A549 (cell line): Measurements from ENCODE around the gene TRIM65.

Experiments used
- CTCF ChIP-seq: fragments of >200 bp; sonication (Bioruptor Twin); formaldehyde crosslinking; IDR thresholded peaks from 3 replicates; pipeline ENCODE4 v1.5.1; 2016
- ELK1 ChIP-seq: fragments of 150-350 bp; IDR thresholded peaks from 2 replicates; pipeline ENCODE4 v1.6.1; 2014; ENCODE audit warnings: low read depth, mild to moderate bottlenecking, low read length
- EP300 ChIP-seq, 2 experiments: fragments of >200 bp; sonication (Bioruptor Twin); formaldehyde crosslinking; IDR thresholded peaks; 2 replicates in 1 of 2; 3 replicates in 1 of 2; pipeline ENCODE4 v1.6.1; 2016 to 2017
- KDM5A ChIP-seq: fragments of 200-600 bp; sonication (generic); IDR thresholded peaks from 2 replicates; pipeline ENCODE4 v1.6.1; 2016; ENCODE audit warnings: antibody characterized with exemption, mild to moderate bottlenecking
- MAX ChIP-seq: IDR thresholded peaks from 2 replicates; pipeline ENCODE4 v1.6.1; 2012
- NR3C1 ChIP-seq: fragments of >200 bp; sonication (Bioruptor Twin); formaldehyde crosslinking; IDR thresholded peaks from 3 replicates; pipeline ENCODE4 v1.6.1; 2017
- REST ChIP-seq: fragments of 200-600 bp; sonication (generic); IDR thresholded peaks from 2 replicates; pipeline ENCODE4 v1.6.1; 2016; ENCODE audit warnings: antibody characterized with exemption, mild to moderate bottlenecking, moderate library complexity
- RNF2 ChIP-seq: fragments of 200-600 bp; sonication (generic); IDR thresholded peaks from 2 replicates; pipeline ENCODE4 v1.6.1; 2016; ENCODE audit warnings: low read depth, mild to moderate bottlenecking, antibody characterized with exemption, moderate library complexity, borderline replicate concordance
- TFCP2L1 ChIP-seq: fragments of 250-450 bp; sonication (Bioruptor Pico); IDR thresholded peaks from 2 replicates; pipeline ENCODE4 v1.5.0; 2021; ENCODE audit warnings: mild to moderate bottlenecking
- USF2 ChIP-seq: fragments of 450-650 bp; IDR thresholded peaks from 2 replicates; pipeline ENCODE4 v1.6.1; 2014; ENCODE audit warnings: antibody characterized with exemption

- TF ChIP-seq CTCF (no peak), TFCP2L1 (CRISPR knock-in tag) (no peak), EP300 (IDR thresholded peaks at IDR 0.05) (no peak), NR3C1 (no peak), USF2 (no peak), REST (no peak), ELK1 (no peak), KDM5A (no peak), RNF2 (no peak), MAX (no peak)
Measured at GRCh38 chr17:75913537-75914210, 16.9 kb upstream of the TRIM65 start.
